Ectodermal cell (in vitro differentiated cells): ENCODE results near the gene FAM131C.
"Not testable (repeated sequence)": the region's sequence is repeated elsewhere in the genome, so short reads cannot be mapped to it uniquely, and the experiment has no call there.

ENCODE experiments used
- H3K27ac ChIP-seq: 2 replicates; pipeline ENCODE4 v1.7.0; 2013; ENCODE audit warnings: mild to moderate bottlenecking, low read depth, low read length; ENCODE audit not compliant: insufficient read depth, poor library complexity, severe bottlenecking
- H3K27me3 ChIP-seq: 2 replicates; pipeline ENCODE4 v1.7.0; 2013; ENCODE audit warnings: mild to moderate bottlenecking, low read length; ENCODE audit not compliant: insufficient read depth, control insufficient read depth, poor library complexity, severe bottlenecking
- H3K36me3 ChIP-seq: one replicate; pipeline ENCODE4 v1.7.0; 2013; ENCODE audit warnings: low read length; ENCODE audit not compliant: control insufficient read depth, insufficient read depth
- H3K4me1 ChIP-seq: one replicate; pipeline ENCODE4 v1.7.0; 2013; ENCODE audit warnings: low read length; ENCODE audit not compliant: control insufficient read depth, insufficient read depth
- H3K4me3 ChIP-seq: 2 replicates; pipeline ENCODE4 v1.7.0; 2013; ENCODE audit warnings: low read depth, low read length, control low read depth; ENCODE audit not compliant: insufficient read depth
- H3K9me3 ChIP-seq: 2 replicates; pipeline ENCODE4 v1.7.0; 2013; ENCODE audit warnings: mild to moderate bottlenecking, low read length, moderate library complexity; ENCODE audit not compliant: control insufficient read depth
- WGBS, 2 experiments: methylation state at CpG; one replicate each; pipeline ENCODE4 v1.1.7; 2013; ENCODE audit warnings: missing lambda C conversion rate in 2 of 2; 5-methylcytosine and 5-hydroxymethylcytosine counted together

The FAM131C gene

DNA sequence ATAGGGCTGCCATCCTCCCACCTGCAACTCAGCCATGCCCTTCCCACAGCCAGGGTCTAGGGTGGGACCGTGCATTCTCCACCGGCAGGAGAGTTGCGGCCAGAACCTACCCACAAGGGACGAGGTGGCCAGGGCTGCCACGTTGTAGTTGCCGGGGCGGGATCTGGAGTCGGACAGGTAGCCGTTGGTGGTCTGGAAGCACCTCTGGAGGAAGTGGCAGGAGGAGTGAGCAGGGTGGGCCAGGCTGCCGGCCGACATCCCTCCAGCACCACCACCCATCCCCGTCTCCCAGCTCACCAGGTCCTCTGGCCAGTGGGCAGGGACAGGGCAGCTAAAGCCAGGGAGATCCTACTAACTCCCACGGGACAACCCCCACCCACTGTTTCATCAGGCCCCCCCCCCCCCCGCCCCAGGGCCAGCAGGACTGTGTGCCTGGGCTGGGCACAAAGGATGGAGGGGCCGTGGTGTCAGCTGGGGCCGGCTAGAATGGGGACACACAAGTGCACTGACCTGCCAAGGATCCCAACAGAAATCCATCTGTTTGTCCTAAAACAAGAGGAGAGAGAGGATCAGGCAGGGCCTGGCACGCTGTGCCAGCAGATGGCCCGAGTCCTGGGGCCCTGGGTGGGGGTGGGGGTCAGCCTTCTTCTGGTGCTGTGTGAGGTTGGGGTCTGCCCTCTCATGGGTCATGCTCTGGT is 11.3 kb downstream of the FAM131C start:
- not testable (repeated sequence) for H3K36me3 ChIP-seq, H3K4me3 ChIP-seq, H3K27ac ChIP-seq, H3K9me3 ChIP-seq, H3K27me3 ChIP-seq
- peaks cover 27% of the 10 kb centered on the region for H3K4me1 ChIP-seq
- WGBS, 2 experiments, result 76 to 78% methylated on average over 17 to 18 of the region's 18 CpGs

GRCh38 chr1:16061266-16061665 is 12.2 kb downstream of the FAM131C start:
- Histone ChIP-seq H3K9me3 (no peaks in the 10 kb centered on the region), H3K27ac (no peak overlapping the region), H3K4me3 (no peak overlapping the region), H3K27me3 (no peaks in the 10 kb centered on the region), H3K4me1 (peaks cover 22% of the 10 kb centered on the region), H3K36me3 (no peaks in the 10 kb centered on the region)
- WGBS, 2 experiments, result 91 to 92% methylated on average over 3 of the region's 3 CpGs

GRCh38 chr1:16058394-16059120 is 14.9 kb downstream of the FAM131C start:
- H3K9me3 ChIP-seq, H3K36me3 ChIP-seq, H3K4me3 ChIP-seq, H3K27ac ChIP-seq, H3K27me3 ChIP-seq, H3K4me1 ChIP-seq: not testable (repeated sequence)
- 85 to 93% methylated on average over 8 to 15 of the region's 20 CpGs for WGBS, 2 experiments

- 82 to 89% methylated on average over 6 to 7 of the region's 7 CpGs for whole genome bisulfite sequencing, 2 experiments
Measured at GRCh38 chr1:16057314-16057915, 16.0 kb downstream of the FAM131C start.

DNA sequence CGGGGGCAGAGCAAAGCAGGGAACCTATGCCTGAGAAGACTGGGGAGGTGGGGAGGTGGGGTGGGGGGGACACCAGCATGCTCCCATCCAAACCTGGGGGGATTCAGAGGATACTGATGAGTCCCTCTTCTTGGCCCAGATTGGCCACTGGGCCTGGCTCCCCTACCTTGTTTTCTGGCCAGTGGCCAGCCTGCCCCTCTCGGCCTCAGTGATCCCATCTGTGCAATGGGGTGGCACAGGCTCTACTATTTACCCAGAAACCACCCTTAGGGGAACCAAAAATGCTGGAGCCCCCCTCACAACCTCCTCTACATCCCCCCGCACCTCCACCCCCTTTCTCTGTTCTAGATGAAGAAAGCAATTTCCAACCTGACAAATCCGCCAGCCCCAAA is 16.9 kb downstream of the FAM131C start:
- H3K27me3 ChIP-seq, H3K27ac ChIP-seq, H3K4me3 ChIP-seq, H3K9me3 ChIP-seq, H3K4me1 ChIP-seq, H3K36me3 ChIP-seq: not testable (repeated sequence)
- 90 to 94% methylated on average over 3 of the region's 4 CpGs for WGBS, 2 experiments

More at GRCh38 chr1:16057314-16057915, 16.0 kb downstream of the FAM131C start:
- not testable (repeated sequence) for H3K9me3 ChIP-seq, H3K36me3 ChIP-seq, H3K4me1 ChIP-seq, H3K27ac ChIP-seq, H3K4me3 ChIP-seq, H3K27me3 ChIP-seq

- Histone ChIP-seq H3K36me3 (no peaks in the 10 kb centered on the region), H3K27ac (no peak overlapping the region), H3K4me3 (no peak overlapping the region), H3K4me1 (no peaks in the 10 kb centered on the region), H3K27me3 (no peaks in the 10 kb centered on the region), H3K9me3 (no peaks in the 10 kb centered on the region)
- 27 to 37% methylated on average over 18 of the region's 18 CpGs for WGBS, 2 experiments
Measured at GRCh38 chr1:16055613-16056520, 17.6 kb downstream of the FAM131C start.

- WGBS, 2 experiments, result 86 to 87% methylated on average over 7 of the region's 7 CpGs
Measured at GRCh38 chr1:16054598-16055540, 18.6 kb downstream of the FAM131C start.

GRCh38 chr1:16053781-16054502 is 19.5 kb downstream of the FAM131C start:
- H3K4me1 ChIP-seq, result peaks cover 13% of the 10 kb centered on the region
- WGBS, 2 experiments, result 91% methylated on average over 8 of the region's 8 CpGs

More at GRCh38 chr1:16054598-16055540, 18.6 kb downstream of the FAM131C start:
- no peak overlapping the region for H3K27ac ChIP-seq
- H3K4me3 ChIP-seq, result no peak overlapping the region
- no peaks in the 10 kb centered on the region for H3K9me3 ChIP-seq
- H3K4me1 ChIP-seq, result peaks cover 8% of the 10 kb centered on the region
- no peaks in the 10 kb centered on the region for H3K27me3 ChIP-seq
- no peaks in the 10 kb centered on the region for H3K36me3 ChIP-seq

GRCh38 chr1:16051949-16052348 is 21.5 kb downstream of the FAM131C start:
- H3K4me3 ChIP-seq, H3K36me3 ChIP-seq, H3K27me3 ChIP-seq, H3K9me3 ChIP-seq, H3K27ac ChIP-seq: not testable (repeated sequence)
- H3K4me1 ChIP-seq, result peaks cover 15% of the 10 kb centered on the region
- WGBS, 2 experiments, result 92 to 93% methylated on average over 12 of the region's 12 CpGs

More at GRCh38 chr1:16053781-16054502, 19.5 kb downstream of the FAM131C start:
- H3K27ac ChIP-seq, result no peak overlapping the region
- no peaks in the 10 kb centered on the region for H3K9me3 ChIP-seq
- H3K36me3 ChIP-seq, result no peaks in the 10 kb centered on the region
- no peak overlapping the region for H3K4me3 ChIP-seq
- no peaks in the 10 kb centered on the region for H3K27me3 ChIP-seq
